Heart left ventricle (tissue), 13 donors: ENCODE data around the gene ISG15.

ENCODE experiments used
- POLR2A ChIP-seq, 2 donors: fragments of 450-650 bp; IDR thresholded peaks; one replicate each; pipeline ENCODE4 v1.6.1; 2017; ENCODE audit warnings: antibody characterized with exemption in 2 of 2, mild to moderate bottlenecking in 2 of 2, moderate library complexity in 2 of 2
- TF ChIP-seq, protein P1 (sequence below), 12 donors: fragments of 200-600 bp; sonication (generic) in 4 of 12; IDR thresholded peaks; one replicate each; pipeline versions ENCODE4 v1.5.0 to v1.8.0; 2018 to 2022; ENCODE audit warnings: antibody characterized with exemption in 12 of 12, mild to moderate bottlenecking in 5 of 12
- donor health status: ischemic (EF 13 %, LVEDD 7.1; RV severe dilation, severe dysfunction).
- donor health status: DM: no; HTN: yes; CAD: no.
- donor health status: DM: no; HTN: no; CAD: no.
- donor health status: ischemic (EF 25% LVEDD 6.9; RV normal size, moderate dysfunction).
- donor health status: ischemic (EF 25% LVEDD 5.7; RV mildly dilated, moderate dysfunction).
- donor health status: ischemic (EF 35%, LVEDD 5.7; RV mildly dilated, moderate dysfunction).
- donor health status: nonischemic (EF 11% LVEDD 7.7; RV severe dilation, severe dysfunction).
- donor health status: DM: yes; HTN: yes; CAD: no.
- donor health status: PGD.
- donor health status: ischemic (EF 29% LVEDD 5.4; RV normal size, mild dysfunction).
- donor health status: nonischemic (EF 23%, LVEDD 6.1; RV moderate dilation, normal function).

DNA sequence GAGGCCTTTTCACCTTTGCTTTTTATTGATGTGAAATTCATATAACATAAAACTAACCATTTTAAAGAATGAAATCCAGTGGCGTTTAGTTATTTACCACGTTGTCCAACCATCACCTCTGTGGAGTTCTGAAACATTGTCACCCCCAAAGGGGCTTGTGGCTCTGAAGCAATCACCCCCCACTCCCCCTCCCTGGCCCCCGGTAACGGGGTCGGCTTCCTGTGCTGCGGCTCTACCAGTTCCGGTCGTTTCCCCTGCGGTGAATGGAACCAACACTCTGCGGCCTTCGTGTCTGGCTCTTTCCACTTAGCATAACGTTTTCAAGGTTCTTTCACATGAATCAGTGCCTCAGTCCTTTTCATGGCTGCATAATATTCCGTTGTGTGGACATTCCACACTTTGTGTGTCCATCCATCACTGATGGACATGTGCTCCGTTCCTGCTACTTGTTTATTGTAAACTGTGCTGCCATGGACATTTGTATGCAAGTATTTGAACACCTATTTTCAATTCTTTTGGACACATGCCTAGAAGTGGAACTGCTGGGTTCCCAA lies 1.8 kb upstream of the ISG15 start:
- TF ChIP-seq, protein P1, sequence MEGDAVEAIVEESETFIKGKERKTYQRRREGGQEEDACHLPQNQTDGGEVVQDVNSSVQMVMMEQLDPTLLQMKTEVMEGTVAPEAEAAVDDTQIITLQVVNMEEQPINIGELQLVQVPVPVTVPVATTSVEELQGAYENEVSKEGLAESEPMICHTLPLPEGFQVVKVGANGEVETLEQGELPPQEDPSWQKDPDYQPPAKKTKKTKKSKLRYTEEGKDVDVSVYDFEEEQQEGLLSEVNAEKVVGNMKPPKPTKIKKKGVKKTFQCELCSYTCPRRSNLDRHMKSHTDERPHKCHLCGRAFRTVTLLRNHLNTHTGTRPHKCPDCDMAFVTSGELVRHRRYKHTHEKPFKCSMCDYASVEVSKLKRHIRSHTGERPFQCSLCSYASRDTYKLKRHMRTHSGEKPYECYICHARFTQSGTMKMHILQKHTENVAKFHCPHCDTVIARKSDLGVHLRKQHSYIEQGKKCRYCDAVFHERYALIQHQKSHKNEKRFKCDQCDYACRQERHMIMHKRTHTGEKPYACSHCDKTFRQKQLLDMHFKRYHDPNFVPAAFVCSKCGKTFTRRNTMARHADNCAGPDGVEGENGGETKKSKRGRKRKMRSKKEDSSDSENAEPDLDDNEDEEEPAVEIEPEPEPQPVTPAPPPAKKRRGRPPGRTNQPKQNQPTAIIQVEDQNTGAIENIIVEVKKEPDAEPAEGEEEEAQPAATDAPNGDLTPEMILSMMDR (IDR thresholded peaks at IDR 0.05), result no peak
- no peak for TF ChIP-seq POLR2A (IDR thresholded peaks at IDR 0.05)
